NCI-H2227 (cell line): ENCODE measurements around the gene C2orf81.
"Not testable (repeated sequence)": the region's sequence is repeated elsewhere in the genome, so short reads cannot be mapped to it uniquely, and the experiment has no call there.

Source experiments
- DNase-seq: peaks from one replicate; lab custom pipeline; 2025; ENCODE audit not compliant: unreplicated experiment; lab: John Stamatoyannopoulos, UW

Gene C2orf81

GRCh38 chr2:74442483-74443297 is 21.3 kb upstream of the C2orf81 start:
- DNase-seq, result not testable (repeated sequence)

GRCh38 chr2:74441690-74442482 is 20.5 kb upstream of the C2orf81 start, which contains the start of gene RTKN:
RTKN (minus strand) TSS chr2:74441937; CDS start chr2:74441816, 121 bp downstream.
- no peak for DNase-seq

GRCh38 chr2:74441170-74441689 is 19.8 kb upstream of the C2orf81 start:
- no peak for DNase-seq

GRCh38 chr2:74440378-74441169 is 19.2 kb upstream of the C2orf81 start:
- peak; percentile 90 for DNase-seq

- DNase-seq, result peak; percentile 53
Measured at GRCh38 chr2:74439803-74440377, 18.5 kb upstream of the C2orf81 start.

- DNase-seq, result no peak
Measured at GRCh38 chr2:74439373-74439772, 18.0 kb upstream of the C2orf81 start.

- no peak for DNase-seq
Measured at GRCh38 chr2:74438248-74438647, 16.8 kb upstream of the C2orf81 start.

- no peak for DNase-seq
Measured at GRCh38 chr2:74436848-74437695, 15.7 kb upstream of the C2orf81 start.

GRCh38 chr2:74436111-74436805 is 14.8 kb upstream of the C2orf81 start:
- DNase-seq, result no peak

- DNase-seq, result no peak
Measured at GRCh38 chr2:74430502-74430901, 9.1 kb upstream of the C2orf81 start.

GRCh38 chr2:74429487-74430451 is 8.3 kb upstream of the C2orf81 start:
- no peak for DNase-seq

- DNase-seq, result no peak
Measured at GRCh38 chr2:74428675-74429074, 7.3 kb upstream of the C2orf81 start.

- DNase-seq, result no peak
Measured at GRCh38 chr2:74427551-74427950, 6.1 kb upstream of the C2orf81 start.

- DNase-seq, result no peak
Measured at GRCh38 chr2:74426181-74426758, 4.9 kb upstream of the C2orf81 start.

- no peak for DNase-seq
Measured at GRCh38 chr2:74425523-74425922, 4.1 kb upstream of the C2orf81 start.

- no peak for DNase-seq
Measured at GRCh38 chr2:74424995-74425406, 3.6 kb upstream of the C2orf81 start.

GRCh38 chr2:74424139-74424992 is 2.9 kb upstream of the C2orf81 start:
- DNase-seq, result no peak
